Effector CD4-positive, alpha-beta T cell (primary cell): Measurements from ENCODE around the gene OR5D14. TPM values are rescaled to one million over a fixed set of nuclear protein-coding genes. Genes with fewer than 3 reads are reported as not detected.

ENCODE experiments used
- DNase-seq: peaks from one replicate; pipeline ENCODE4 v3.0.0-alpha.2; 2020
- total RNA-seq: gene quantifications from one replicate; lab custom pipeline; 2026; lab: John Stamatoyannopoulos, UW

OR5D14 gene
- total RNA-seq: not detected

GRCh38 chr11:55795256-55795655, at the start of gene OR5D14:
Gene OR5D14 (plus strand): TSS chr11:55795556. CDS start chr11:55795556, 0 bp downstream.
- DNase-seq: no peak

DNA sequence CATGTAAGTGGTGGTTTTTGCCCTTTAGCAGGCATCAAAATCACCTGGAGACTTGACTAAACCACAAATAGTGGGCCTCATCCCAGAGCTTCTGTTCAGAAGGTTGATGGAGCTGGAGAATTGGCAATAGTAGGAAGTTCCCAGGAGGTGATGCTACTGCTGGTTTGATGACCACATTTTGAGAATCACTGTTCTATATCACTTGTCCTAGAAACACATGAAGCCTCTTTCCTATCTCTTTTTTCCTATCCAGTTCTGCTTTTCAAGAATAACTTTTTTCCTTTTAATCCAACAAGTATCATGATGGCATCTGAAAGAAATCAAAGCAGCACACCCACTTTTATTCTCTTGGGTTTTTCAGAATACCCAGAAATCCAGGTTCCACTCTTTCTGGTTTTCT, 22.2 kb upstream of the OR5D14 start, which contains the start of gene OR5D13:
Gene OR5D13 (plus strand): TSS at position 301 of the 400 bp plus-strand sequence. CDS start 0 bp downstream, at position 301.
- DNase-seq: no peak

DNA sequence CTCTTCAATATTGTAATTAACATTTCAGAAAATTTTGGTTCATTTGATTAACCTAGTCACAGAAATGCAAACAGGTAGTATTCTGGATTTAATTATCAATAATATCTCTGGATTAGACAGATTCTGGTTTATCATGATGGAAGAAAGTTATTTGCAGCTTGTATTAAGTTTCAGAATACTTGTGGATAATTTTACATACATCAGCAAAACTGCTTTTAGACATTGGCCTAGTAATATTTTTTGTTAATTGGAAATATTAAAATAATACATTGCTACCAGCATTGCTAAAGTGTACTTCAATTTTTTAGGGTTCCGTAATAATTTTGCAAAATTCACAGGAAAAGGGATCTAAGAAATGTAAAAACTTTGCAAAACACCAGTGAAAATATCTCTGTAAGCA, 3.8 kb upstream of the OR5D14 start:
- no peak for DNase-seq

DNA sequence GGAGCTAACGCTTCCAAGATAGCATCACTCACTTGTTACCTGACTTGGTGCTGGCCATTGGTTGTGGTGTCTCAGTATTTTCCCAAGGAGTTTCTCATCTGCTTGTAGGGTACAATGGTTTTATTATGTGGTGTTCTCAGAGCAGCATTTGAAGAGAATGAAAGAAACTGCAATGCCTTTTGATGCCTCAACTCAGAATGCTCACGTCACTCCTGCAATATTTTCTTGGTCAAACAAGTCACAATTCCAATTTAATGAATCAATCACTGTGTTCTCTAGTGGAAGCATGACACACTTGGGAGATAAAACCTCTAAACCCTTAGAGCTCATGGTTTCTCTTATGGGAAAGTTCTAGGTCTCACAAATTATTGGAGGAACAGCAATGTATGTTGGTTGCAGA, 2.0 kb upstream of the OR5D14 start:
- no peak for DNase-seq

GRCh38 chr11:55806248-55806647, 10.9 kb downstream of the OR5D14 start:
- DNase-seq: no peak

DNA sequence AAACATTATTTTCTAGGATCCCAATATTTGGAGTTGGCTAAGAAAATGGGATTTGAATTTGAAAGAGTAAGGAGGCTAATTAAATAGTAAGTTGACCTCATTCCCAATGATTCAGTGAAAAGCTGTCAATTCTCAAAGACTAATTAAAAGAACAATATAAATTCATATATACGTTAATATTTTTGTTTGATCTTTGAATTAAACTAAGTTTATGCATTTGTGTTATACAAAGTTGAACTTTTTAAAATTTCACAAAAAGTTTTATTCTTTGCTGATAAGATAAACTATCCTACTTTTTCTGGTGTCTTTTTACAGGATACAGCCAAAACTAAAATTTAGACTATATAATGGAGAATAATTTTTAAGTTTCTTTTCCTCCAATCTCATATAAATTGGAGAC, 15.7 kb downstream of the OR5D14 start, which contains the start of gene OR5L1:
Gene OR5L1 (plus strand): TSS at position 301 of the 400 bp plus-strand sequence. CDS start 100 bp downstream, outside the sequence.
- no peak for DNase-seq

DNA sequence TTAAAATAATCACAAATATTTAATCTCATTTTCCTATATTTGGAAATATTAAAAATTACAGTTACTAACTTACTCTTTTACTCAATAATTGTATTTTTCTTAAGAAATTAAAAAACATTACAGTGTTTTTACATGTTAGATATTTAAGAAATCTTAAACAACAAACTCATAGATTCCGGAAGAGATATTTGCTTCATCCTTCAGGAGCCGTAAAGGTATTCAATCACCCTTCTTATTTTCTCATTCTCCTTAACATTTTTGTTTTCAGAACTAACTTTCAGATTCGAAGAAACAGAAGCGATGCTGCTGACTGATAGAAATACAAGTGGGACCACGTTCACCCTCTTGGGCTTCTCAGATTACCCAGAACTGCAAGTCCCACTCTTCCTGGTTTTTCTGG, 24.0 kb downstream of the OR5D14 start, which contains the start of gene OR5D18:
Gene OR5D18 (plus strand): TSS at position 301 of the 400 bp plus-strand sequence. CDS start 0 bp downstream, at position 301.
- DNase-seq: no peak

GRCh38 chr11:55826919-55827318, 31.6 kb downstream of the OR5D14 start, which contains the start of gene OR5L2:
Gene OR5L2 (plus strand): TSS chr11:55827219. CDS start chr11:55827219, 0 bp downstream.
- DNase-seq: no peak

- DNase-seq: no peak
Observed at GRCh38 chr11:55838452-55838851, 43.1 kb downstream of the OR5D14 start, which contains the start of gene OR5D16. Gene OR5D16 (plus strand): TSS chr11:55838752. CDS start chr11:55838752, 0 bp downstream.
